SK-N-SH treated with all-trans-retinoic acid at 6 μM for 48 hours (cell line): Measurements from ENCODE around the gene MAP2K1.

Experiments
- ATAC-seq: fragments of 200-7000 bp; cut with Tn5 transposase; 3 replicates; pipeline ENCODE4 v1.9.1; 2020; ENCODE audit warnings: mild to moderate bottlenecking, moderate library complexity
- ARNTL ChIP-seq: fragments of 450-650 bp; formaldehyde crosslinking; IDR thresholded peaks from 2 replicates; pipeline ENCODE4 v1.5.0; 2020; ENCODE audit warnings: low read depth, mild to moderate bottlenecking, moderate library complexity, borderline replicate concordance
- CREB5 ChIP-seq: fragments of 250-450 bp; sonication (Bioruptor Pico); IDR thresholded peaks from 2 replicates; pipeline ENCODE4 v1.5.1; 2020; ENCODE audit warnings: low read depth, mild to moderate bottlenecking, moderate library complexity
- CSDC2 ChIP-seq: fragments of 250-450 bp; sonication (Bioruptor Pico); IDR thresholded peaks from 2 replicates; pipeline ENCODE4 v1.5.0; 2020; ENCODE audit warnings: mild to moderate bottlenecking, moderate library complexity
- CSRNP3 ChIP-seq: fragments of 250-450 bp; sonication (Bioruptor Pico); IDR thresholded peaks from 2 replicates; pipeline ENCODE4 v1.5.1; 2021; ENCODE audit warnings: mild to moderate bottlenecking, moderate library complexity
- ESRRG ChIP-seq: fragments of 250-450 bp; sonication (Bioruptor Pico); IDR thresholded peaks from 2 replicates; pipeline ENCODE4 v1.6.1; 2021; ENCODE audit warnings: mild to moderate bottlenecking
- ISL1 ChIP-seq: fragments of 250-450 bp; sonication (Bioruptor Pico); IDR thresholded peaks from 2 replicates; pipeline ENCODE4 v2.1.2; 2022; ENCODE audit warnings: mild to moderate bottlenecking, moderate library complexity
- OSR1 ChIP-seq: fragments of 250-450 bp; sonication (Bioruptor Pico); IDR thresholded peaks from 2 replicates; pipeline ENCODE4 v1.8.0; 2022; ENCODE audit warnings: moderate library complexity, mild to moderate bottlenecking, inconsistent platforms
- PATZ1 ChIP-seq: fragments of 250-450 bp; sonication (Bioruptor Pico); IDR thresholded peaks from 2 replicates; pipeline ENCODE4 v1.8.0; 2020; ENCODE audit warnings: mild to moderate bottlenecking, moderate library complexity, borderline replicate concordance
- PPARA ChIP-seq: fragments of 250-450 bp; sonication (Bioruptor Pico); IDR thresholded peaks from 2 replicates; pipeline ENCODE4 v1.5.0; 2020; ENCODE audit warnings: mild to moderate bottlenecking, borderline replicate concordance
- RARB ChIP-seq: fragments of 250-450 bp; sonication (Bioruptor Pico); IDR thresholded peaks from 2 replicates; pipeline ENCODE4 v1.8.0; 2021; ENCODE audit warnings: mild to moderate bottlenecking, moderate library complexity
- SNAI2 ChIP-seq: fragments of 250-450 bp; sonication (Bioruptor Pico); IDR thresholded peaks from 2 replicates; pipeline ENCODE4 v1.5.0; 2020; ENCODE audit warnings: mild to moderate bottlenecking, moderate library complexity
- TSHZ2 ChIP-seq: fragments of 250-450 bp; sonication (Bioruptor Pico); IDR thresholded peaks from 2 replicates; pipeline ENCODE4 v1.5.0; 2020; ENCODE audit warnings: mild to moderate bottlenecking, moderate library complexity
- ZC3H10 ChIP-seq: fragments of 250-450 bp; sonication (Bioruptor Pico); IDR thresholded peaks from 2 replicates; pipeline ENCODE4 v1.5.1; 2021; ENCODE audit warnings: mild to moderate bottlenecking, moderate library complexity
- ZFP3 ChIP-seq: fragments of 250-450 bp; sonication (Bioruptor Pico); IDR thresholded peaks from 2 replicates; pipeline ENCODE4 v1.5.0; 2020; ENCODE audit warnings: mild to moderate bottlenecking, moderate library complexity
- ZFP30 ChIP-seq: fragments of 450-650 bp; formaldehyde crosslinking; IDR thresholded peaks from 2 replicates; pipeline ENCODE4 v1.5.0; 2022; ENCODE audit warnings: mild to moderate bottlenecking, moderate library complexity
- ZNF565 ChIP-seq: fragments of 450-650 bp; formaldehyde crosslinking; conservative IDR thresholded peaks from 2 replicates; pipeline ENCODE4 v1.5.0; 2020; ENCODE audit warnings: low read depth, mild to moderate bottlenecking, moderate library complexity
- ZNF70 ChIP-seq: fragments of 450-650 bp; formaldehyde crosslinking; IDR thresholded peaks from 2 replicates; pipeline ENCODE4 v1.5.0; 2020; ENCODE audit warnings: mild to moderate bottlenecking, moderate library complexity
- ZNF8 ChIP-seq: fragments of 450-650 bp; formaldehyde crosslinking; IDR thresholded peaks from 2 replicates; pipeline ENCODE4 v1.5.0; 2020; ENCODE audit warnings: mild to moderate bottlenecking, moderate library complexity

Gene MAP2K1

GRCh38 chr15:66405007-66405406 is 18.3 kb downstream of the MAP2K1 start:
- no peak for ATAC-seq

GRCh38 chr15:66405615-66406014 is 18.9 kb downstream of the MAP2K1 start:
- ATAC-seq, result no peak
- no peak for TF ChIP-seq PPARA
- TF ChIP-seq SNAI2, result no peak
- no peak for TF ChIP-seq PATZ1 (CRISPR knock-in tag)
- TF ChIP-seq ESRRG (CRISPR knock-in tag), result no peak
- no peak for TF ChIP-seq CSRNP3

More at GRCh38 chr15:66405007-66405406, 18.3 kb downstream of the MAP2K1 start:
- TF ChIP-seq TSHZ2 (CRISPR knock-in tag), result no peak
- no peak for TF ChIP-seq ISL1 (CRISPR knock-in tag)
- TF ChIP-seq ZFP30 (CRISPR knock-in tag), result no peak
- no peak for TF ChIP-seq ZNF565
- no peak for TF ChIP-seq ZNF70
- no peak for TF ChIP-seq OSR1 (CRISPR knock-in tag)
- TF ChIP-seq ZNF8 (CRISPR knock-in tag), result no peak
- TF ChIP-seq ARNTL (CRISPR knock-in tag), result no peak
- TF ChIP-seq CSDC2 (CRISPR knock-in tag), result no peak
- no peak for TF ChIP-seq SNAI2
- TF ChIP-seq CSRNP3, result no peak
- no peak for TF ChIP-seq RARB (CRISPR knock-in tag)
- TF ChIP-seq ZC3H10 (CRISPR knock-in tag), result no peak

- no peak for ATAC-seq
- TF ChIP-seq SNAI2, result no peak
- TF ChIP-seq ZFP3 (CRISPR knock-in tag), result no peak
- TF ChIP-seq CREB5 (CRISPR knock-in tag), result no peak
- no peak for TF ChIP-seq ZC3H10 (CRISPR knock-in tag)
These were observed 21.5 kb downstream of the MAP2K1 start for GRCh38 chr15:66408254-66408653.

GRCh38 chr15:66408675-66409282 is 22.1 kb downstream of the MAP2K1 start:
- ATAC-seq, result no peak
- TF ChIP-seq ZNF70 (no peak), ISL1 (CRISPR knock-in tag) (no peak), CSRNP3 (no peak)
